ENCODE data around the gene C17orf78.

GRCh38 chr17:37413875-37414519, 38.2 kb downstream of the C17orf78 start:
- TF ChIP-seq GTF2F1 (IDR thresholded peaks at IDR 0.05; ENCODE audit: low read length): no peak
- TF ChIP-seq, protein P1, sequence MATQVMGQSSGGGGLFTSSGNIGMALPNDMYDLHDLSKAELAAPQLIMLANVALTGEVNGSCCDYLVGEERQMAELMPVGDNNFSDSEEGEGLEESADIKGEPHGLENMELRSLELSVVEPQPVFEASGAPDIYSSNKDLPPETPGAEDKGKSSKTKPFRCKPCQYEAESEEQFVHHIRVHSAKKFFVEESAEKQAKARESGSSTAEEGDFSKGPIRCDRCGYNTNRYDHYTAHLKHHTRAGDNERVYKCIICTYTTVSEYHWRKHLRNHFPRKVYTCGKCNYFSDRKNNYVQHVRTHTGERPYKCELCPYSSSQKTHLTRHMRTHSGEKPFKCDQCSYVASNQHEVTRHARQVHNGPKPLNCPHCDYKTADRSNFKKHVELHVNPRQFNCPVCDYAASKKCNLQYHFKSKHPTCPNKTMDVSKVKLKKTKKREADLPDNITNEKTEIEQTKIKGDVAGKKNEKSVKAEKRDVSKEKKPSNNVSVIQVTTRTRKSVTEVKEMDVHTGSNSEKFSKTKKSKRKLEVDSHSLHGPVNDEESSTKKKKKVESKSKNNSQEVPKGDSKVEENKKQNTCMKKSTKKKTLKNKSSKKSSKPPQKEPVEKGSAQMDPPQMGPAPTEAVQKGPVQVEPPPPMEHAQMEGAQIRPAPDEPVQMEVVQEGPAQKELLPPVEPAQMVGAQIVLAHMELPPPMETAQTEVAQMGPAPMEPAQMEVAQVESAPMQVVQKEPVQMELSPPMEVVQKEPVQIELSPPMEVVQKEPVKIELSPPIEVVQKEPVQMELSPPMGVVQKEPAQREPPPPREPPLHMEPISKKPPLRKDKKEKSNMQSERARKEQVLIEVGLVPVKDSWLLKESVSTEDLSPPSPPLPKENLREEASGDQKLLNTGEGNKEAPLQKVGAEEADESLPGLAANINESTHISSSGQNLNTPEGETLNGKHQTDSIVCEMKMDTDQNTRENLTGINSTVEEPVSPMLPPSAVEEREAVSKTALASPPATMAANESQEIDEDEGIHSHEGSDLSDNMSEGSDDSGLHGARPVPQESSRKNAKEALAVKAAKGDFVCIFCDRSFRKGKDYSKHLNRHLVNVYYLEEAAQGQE (IDR thresholded peaks at IDR 0.05; ENCODE audit: borderline replicate concordance in 1 of 2, low read depth in 1 of 2, low read length in 2 of 2): no peak
- TF ChIP-seq CTCF (CRISPR knock-in tag; IDR thresholded peaks at IDR 0.05): no peak
- TF ChIP-seq ZNF841 (CRISPR knock-in tag; IDR thresholded peaks at IDR 0.05; ENCODE audit: borderline replicate concordance): no peak
- TF ChIP-seq CBX2 (IDR thresholded peaks at IDR 0.05; ENCODE audit: low read depth, low read length): no peak
- no peak for TF ChIP-seq CBX2 (CRISPR knock-in tag; IDR thresholded peaks at IDR 0.05; ENCODE audit: low read depth)
- TF ChIP-seq TCF7 (IDR thresholded peaks at IDR 0.05; ENCODE audit: low read depth): no peak
- no peak for TF ChIP-seq EZH2 (conservative IDR thresholded peaks at IDR 0.05; ENCODE audit: low read depth, low read length)
- TF ChIP-seq JUN (CRISPR knock-in tag; IDR thresholded peaks at IDR 0.05): no peak
- no peak for TF ChIP-seq CHCHD3 (CRISPR knock-in tag; IDR thresholded peaks at IDR 0.05)
- no peak for TF ChIP-seq HNF1A (IDR thresholded peaks at IDR 0.05; ENCODE audit: low read depth)
- TF ChIP-seq HNF1A (CRISPR knock-in tag; IDR thresholded peaks at IDR 0.05; ENCODE audit: borderline replicate concordance): no peak
- TF ChIP-seq USF2 (IDR thresholded peaks at IDR 0.05; ENCODE audit: low read depth, low read length): no peak
- no peak for TF ChIP-seq USF2 (CRISPR knock-in tag; IDR thresholded peaks at IDR 0.05; ENCODE audit: borderline replicate concordance)
- TF ChIP-seq SKIL (CRISPR knock-in tag; IDR thresholded peaks at IDR 0.05; ENCODE audit: borderline replicate concordance): no peak
